PC-3 (cell line): ENCODE data around the gene RAI1.

Experiments
- CTCF ChIP-seq: fragments of 300-600 bp; sonication (generic); conservative IDR thresholded peaks from 2 replicates; pipeline ENCODE4 v1.5.1; 2017; ENCODE audit warnings: antibody characterized with exemption, low read depth, mild to moderate bottlenecking, low read length
- EZH2 ChIP-seq: fragments of 300-600 bp; sonication (generic); IDR thresholded peaks from one replicate; pipeline ENCODE4 v1.6.1; 2017; ENCODE audit warnings: antibody characterized with exemption, mild to moderate bottlenecking, low read length; ENCODE audit not compliant: unreplicated experiment
- EZH2phosphoT487 ChIP-seq: fragments of 300-600 bp; sonication (generic); IDR thresholded peaks from 2 replicates; pipeline ENCODE4 v1.6.1; 2018; ENCODE audit warnings: mild to moderate bottlenecking, antibody characterized with exemption, low read length, borderline replicate concordance

GRCh38 chr17:17723354-17724261 lies 42.4 kb downstream of the RAI1 start:
- TF ChIP-seq EZH2 (no peak), CTCF (no peak), EZH2phosphoT487 (no peak)
